Activated CD4-positive, alpha-beta T cell treated with anti-CD3 and anti-CD28 coated beads, Interleukin-2, amount 50 U/mL, for 48 hours (primary cell): Measurements from ENCODE around the gene PALM.
"Not testable (repeated sequence)": the region's sequence is repeated elsewhere in the genome, so short reads cannot be mapped to it uniquely, and the experiment has no call there.

ENCODE experiments used
- DNase-seq, 2 experiments: peaks; one replicate each; pipeline ENCODE4 v3.0.0-alpha.2; 2020

The PALM gene

DNA sequence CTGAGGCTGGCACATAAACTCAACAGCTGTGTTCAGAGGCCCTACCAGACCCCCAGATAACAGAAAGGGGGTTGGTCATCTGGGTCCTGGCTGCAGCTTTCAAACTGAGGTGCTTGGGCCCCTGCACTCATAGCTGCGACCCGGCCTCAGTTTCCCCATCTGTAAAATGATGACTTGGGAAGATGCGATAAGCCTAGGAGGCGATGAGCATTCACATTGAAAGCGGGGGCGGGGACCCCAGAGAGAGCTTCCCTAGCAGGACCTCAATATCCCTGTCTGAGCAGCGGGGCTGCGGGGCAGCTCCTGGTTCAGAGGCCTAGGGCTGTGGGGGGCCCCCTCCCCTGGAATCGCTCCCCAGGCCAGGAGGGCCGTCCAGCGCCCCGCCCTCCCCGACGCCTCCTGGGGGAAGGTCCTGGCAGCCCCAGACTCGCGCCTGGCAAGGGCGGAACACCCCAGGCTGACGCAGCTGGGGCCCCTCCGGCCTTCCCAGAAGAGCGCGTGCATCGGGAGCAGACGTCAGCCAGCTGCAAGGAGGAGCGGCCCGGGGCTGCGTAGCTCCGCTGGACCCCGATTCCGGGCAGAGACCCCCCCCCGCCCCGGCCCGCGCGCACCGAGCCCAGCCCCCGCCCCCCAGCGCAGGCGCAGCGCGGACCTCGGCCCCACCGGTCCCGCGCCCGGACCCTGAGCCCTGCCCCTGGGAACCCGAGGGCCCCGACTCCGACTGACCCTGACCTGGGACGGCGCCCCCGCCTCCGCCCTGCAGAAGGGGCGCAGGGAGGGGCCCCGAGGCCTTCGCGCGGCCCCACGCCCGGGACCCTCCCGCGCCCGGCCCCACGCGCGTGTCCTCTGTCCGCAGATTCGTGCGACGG, 29.1 kb upstream of the PALM start:
- peak; percentile 48 to 60 for DNase-seq

DNA sequence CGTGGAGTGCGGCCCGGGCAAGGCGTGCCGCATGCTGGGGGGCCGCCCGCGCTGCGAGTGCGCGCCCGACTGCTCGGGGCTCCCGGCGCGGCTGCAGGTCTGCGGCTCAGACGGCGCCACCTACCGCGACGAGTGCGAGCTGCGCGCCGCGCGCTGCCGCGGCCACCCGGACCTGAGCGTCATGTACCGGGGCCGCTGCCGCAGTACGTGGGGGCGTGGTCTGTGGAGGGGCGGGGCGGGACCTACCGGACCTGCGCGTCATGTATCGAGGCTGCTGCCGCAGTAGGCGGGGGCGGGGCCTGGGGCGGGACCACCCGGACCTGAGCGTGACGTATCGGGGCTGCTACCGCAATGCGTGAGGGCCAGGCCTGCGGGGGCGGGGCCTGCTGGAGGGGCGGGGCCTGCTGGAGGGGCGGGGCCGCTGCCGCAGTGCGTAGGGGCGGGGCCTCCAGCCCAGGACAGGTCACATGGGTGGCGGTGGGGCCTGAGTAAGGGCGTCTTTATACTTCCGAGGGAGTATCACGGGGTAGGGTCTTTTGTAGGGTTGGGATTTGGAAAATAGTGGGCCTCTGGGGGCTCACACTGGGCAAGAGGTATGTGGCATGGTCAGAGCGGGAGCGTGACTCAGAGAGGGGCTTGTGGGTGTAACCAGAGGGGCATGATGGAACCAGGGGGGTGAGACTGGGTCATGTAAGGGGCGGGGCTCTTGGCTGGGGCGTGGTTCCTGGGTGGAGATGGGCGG, 28.3 kb upstream of the PALM start:
- peak; percentile 100 for DNase-seq

DNA sequence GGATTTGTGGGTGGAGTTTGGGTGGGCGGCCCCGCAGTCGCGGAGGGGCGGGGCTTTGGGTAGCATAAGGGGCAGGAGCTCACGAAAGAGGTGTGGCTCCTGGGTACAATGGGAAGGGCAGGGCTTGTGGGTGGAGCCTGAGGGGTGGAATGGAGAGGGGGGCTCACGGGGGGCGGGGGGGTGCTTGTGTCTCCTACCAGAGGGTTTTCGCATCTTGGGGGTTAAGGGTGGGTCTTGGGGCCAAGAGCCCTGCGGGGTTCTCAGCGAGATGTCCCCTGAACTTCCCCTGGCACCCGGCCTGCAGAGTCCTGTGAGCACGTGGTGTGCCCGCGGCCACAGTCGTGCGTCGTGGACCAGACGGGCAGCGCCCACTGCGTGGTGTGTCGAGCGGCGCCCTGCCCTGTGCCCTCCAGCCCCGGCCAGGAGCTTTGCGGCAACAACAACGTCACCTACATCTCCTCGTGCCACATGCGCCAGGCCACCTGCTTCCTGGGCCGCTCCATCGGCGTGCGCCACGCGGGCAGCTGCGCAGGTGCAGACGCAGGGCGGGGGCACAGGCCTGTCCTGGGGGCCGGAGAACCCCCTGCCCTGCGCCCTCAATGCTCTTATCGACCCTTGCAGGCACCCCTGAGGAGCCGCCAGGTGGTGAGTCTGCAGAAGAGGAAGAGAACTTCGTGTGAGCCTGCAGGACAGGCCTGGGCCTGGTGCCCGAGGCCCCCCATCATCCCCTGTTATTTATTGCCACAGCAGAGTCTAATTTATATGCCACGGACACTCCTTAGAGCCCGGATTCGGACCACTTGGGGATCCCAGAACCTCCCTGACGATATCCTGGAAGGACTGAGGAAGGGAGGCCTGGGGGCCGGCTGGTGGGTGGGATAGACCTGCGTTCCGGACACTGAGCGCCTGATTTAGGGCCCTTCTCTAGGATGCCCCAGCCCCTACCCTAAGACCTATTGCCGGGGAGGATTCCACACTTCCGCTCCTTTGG, 27.4 kb upstream of the PALM start:
- DNase-seq: peak in 1 of 2 experiments; percentile 19

DNA sequence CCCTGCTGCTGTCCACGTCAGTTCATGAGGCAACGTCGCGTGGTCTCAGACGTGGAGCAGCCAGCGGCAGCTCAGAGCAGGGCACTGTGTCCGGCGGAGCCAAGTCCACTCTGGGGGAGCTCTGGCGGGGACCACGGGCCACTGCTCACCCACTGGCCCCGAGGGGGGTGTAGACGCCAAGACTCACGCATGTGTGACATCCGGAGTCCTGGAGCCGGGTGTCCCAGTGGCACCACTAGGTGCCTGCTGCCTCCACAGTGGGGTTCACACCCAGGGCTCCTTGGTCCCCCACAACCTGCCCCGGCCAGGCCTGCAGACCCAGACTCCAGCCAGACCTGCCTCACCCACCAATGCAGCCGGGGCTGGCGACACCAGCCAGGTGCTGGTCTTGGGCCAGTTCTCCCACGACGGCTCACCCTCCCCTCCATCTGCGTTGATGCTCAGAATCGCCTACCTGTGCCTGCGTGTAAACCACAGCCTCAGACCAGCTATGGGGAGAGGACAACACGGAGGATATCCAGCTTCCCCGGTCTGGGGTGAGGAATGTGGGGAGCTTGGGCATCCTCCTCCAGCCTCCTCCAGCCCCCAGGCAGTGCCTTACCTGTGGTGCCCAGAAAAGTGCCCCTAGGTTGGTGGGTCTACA, 25.9 kb upstream of the PALM start:
- no peak for DNase-seq

DNA sequence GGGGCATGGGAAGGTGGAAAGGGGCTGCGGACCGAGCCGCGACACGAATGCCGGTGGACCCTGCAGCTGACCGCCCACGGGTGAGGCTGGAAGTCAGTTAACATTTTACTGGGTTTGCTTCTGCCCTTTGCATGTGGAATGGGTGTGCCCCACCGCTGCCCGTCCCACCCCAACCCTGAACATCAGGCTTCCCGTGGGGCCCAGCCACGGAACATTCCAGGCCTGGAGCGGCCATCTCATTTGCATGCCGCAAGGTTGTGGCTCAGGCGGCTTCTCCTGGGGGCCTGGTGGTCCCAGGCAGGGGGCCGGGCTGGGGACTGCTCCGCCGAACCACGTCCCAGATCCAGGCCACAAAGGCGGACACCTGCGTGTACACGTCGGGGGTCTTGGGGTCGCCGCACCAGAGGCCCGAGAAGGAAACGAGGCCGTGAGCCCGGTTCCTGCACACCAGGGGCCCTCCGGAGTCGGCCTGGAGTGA, 23.2 kb upstream of the PALM start:
- DNase-seq: no peak

DNA sequence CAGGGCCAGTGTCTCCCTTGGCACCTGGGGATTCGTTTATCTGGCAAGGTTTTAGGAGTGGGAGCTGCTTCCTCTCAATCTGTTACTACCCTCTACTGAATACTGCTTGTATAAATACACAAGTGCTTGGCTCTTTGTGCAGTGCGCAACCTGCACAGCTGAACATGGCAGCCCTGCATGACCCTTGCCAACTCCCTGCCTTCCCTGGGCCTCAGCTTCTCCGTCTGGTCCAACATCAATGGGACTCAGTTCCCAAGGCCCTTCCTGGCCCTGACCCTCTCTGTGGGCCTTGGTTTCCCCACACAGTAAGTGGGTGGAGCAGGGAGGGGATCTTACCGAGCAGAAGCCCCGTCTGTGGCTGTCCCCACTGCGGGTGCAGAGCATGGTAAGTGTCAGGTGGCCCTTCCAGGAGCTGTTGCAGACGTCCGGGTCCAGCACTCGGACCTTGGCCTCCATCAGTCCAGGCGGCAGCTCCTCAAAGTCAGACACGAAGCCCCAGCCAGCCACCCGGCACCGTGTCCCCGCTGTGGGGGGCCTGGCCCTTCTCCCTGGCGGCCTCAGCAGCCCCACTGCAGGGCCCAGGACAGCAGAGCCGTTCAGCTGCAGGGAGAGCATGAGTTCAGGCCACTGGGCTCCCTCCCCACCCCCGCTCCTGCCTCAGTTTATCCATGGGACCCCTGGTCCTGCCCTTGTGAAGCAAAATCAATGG, 22.0 kb upstream of the PALM start:
- DNase-seq: no peak

DNA sequence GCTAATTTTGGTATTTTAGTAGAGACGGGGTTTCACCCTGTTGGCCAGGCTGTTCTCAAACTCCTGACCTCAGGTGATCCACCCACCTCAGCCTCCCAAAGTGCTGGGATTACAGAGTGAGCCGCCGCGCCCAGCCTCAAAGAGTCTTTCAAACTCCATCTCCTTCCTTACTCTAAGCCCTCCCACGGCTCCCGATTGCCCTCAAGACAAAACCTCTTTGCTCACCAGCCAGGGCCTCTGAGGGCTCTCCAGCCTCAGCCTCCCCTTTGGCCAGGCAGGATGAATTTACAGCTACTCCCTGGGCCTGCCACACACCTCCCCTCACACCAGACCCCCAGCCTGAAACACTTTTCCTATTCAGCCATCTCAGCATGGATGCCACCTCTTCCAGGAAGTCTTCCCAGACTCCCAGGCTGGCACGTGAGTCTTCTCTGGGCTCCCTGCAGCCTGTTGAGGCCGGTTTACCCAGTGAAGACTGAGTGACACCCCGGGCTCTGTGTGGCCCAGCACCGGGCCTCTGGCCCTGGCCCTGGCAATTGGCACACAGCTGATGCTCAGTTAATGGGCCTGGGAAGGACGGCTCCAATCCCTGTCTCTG, 21.1 kb upstream of the PALM start:
- DNase-seq: no peak

DNA sequence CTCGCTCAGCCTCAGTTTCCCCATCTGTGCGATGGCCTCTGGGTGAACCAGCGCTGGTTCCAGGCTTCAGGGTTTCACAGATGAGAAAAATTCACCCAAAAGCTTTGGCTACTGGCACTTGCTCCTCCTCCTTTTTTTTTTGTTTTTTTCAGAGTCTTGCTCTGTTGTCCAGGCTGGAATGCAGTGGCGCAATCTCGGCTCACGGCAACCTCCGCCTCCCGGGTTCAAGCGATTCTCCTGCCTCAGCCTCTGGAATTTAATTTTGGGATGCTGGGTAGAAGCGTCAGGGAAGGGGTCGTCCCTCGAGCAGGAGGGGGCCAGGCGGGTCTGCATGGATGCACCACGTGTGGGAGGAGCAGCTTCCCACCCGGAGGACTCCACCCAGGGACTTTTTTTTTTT, 20.5 kb upstream of the PALM start:
- DNase-seq: no peak

DNA sequence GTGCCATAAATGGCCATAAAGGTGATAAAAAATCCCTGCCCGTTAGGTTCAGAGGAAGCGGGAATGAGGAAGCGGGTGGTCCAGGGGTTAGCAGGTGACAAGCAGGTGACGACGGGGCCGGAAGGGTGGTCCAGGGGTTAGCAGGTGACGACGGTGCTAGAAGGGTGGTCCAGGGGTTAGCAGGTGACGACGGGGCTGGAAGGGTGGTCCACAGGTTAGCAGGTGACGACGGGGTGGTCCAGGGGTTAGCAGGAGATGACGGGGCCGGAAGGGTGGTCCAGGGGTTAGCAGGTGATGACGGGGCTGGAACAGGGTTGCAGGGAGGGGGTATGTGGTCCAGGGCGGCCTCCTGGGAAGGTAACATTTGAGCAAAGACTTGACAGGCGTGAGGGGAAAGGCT, 19.7 kb upstream of the PALM start:
- no peak for DNase-seq

DNA sequence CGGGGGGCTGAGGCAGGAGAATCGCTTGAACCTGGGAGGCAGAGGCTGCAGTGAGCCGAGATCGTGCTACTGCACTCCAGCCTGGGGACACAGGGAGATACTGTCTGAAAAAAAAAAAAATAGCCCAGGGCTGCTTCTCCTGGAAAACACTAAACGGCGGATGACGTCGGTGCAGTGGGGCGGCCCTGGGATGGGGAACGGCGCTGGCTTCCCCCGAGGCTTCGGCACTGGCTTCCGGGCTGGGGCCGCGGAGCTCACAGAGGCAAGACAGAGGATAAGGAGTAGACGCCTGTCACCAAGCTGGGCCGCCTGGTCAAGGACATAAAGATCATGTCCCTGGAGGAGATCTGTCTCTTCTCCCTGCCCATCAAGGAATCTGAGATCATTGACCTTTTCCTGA, 18.5 kb upstream of the PALM start:
- DNase-seq: no peak

DNA sequence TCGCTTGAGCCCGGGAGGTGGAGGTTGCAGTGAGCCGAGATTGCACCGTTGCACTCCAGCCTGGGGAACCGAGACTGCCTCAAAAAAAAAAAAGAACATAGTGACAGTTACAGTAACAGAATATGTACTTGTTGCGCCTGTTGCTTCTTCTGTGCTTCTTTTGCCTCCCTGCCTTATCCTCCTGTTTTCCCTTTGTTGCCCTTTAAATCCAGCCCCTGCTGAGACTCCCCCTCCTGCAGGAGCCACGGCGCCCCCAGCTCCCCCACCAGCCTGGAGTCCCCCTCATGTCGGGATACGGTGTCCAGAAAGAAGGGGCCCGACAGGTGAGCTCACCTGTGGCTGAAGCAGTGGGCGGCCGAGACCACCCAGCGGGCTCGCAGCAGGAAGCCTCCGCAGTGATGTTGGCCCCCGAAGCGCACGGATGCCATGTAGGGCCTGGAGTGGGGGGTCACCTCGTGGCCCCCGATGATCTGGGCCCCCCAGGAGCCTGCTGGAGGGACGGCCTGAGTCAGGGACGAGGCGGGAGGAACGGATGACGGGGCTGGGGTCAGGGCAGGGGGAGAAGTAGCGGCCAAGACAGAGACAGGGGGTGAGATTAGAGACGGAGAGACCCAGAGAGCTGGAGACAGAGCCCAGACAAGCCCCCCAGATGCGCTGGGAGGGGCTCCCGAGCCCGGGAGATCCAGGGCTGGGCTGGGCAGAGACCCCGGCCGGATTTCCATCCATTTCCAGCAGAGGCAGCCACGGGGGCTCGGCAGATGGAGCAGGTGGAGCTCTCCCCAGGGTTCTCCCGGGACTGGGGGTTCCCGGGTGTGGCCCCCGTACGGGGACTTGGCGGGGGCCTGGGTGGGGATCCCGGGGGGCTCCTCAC, 14.0 kb upstream of the PALM start:
- no peak for DNase-seq

DNA sequence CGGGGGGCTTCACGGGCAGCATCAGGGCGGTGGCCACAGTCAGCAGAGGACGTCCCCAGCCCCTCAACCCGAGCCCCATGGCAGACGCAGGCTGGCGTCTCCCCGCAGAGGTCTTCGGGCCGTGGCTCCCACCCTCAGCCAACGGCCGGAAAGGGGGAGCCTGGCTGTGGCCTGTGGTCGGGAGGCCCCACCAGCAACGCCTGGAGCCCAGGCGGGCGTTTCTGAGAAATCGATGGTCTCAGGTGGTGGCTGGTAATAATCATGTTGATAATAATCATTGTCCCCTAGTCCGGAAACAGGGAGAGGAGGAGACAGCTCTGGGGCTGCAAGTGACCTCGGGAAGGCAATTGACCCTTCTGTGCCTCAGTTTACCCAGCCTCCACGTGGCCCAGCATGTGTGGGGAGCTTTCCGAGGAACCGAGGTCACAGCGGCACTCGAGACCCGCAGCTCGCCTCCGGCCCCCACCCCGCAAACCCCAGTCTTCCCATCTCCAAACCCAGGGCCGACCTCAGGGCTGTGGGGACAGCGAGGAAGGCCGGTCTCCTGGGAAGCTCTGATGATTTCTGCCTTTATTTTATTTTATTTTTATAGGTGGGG, 13.3 kb upstream of the PALM start, which contains the start of gene PRSS57:
PRSS57 (minus strand) TSS at position 101 of the 598 bp plus-strand sequence; CDS start at position 79, 22 bp downstream.
- no peak for DNase-seq

DNA sequence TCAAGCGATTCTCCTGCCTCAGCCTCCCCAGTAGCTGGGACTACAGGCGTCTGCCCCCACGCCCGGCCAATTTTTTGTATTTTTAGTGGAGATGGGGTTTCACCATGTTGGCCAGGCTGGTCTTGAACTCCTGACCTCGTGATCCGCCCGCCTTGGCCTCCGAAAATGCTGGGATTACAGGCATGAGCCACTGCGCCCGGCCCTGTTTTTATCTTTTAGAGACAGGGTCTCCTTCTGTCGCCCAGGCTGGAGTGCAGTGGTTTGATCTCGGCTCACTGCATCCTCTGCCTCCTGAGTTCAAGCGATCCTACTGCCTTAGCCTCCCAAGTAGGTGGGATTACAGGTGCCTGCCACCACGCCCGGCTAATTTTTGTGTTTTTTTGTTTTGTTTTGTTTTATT, 10.2 kb upstream of the PALM start:
- not testable (repeated sequence) for DNase-seq

DNA sequence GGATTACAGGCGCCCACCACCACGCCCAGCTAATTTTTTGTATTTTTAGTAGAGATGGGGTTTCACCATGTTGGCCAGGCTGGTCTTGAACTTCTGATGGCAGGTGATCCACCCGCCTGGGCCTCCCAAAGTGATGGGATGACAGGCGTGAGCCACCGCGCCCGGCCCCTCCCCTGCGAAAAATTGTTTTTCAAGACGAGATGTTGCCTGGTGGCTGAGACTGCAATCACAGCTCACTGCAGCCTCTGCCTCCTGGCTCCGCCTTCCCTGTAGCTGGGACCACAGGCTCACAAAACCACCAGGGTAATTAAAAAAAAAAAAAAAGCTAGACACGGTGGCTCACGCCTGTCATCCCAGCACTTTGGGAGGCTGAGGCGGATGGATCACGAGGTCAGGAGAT, 8.8 kb upstream of the PALM start:
- not testable (repeated sequence) for DNase-seq

DNA sequence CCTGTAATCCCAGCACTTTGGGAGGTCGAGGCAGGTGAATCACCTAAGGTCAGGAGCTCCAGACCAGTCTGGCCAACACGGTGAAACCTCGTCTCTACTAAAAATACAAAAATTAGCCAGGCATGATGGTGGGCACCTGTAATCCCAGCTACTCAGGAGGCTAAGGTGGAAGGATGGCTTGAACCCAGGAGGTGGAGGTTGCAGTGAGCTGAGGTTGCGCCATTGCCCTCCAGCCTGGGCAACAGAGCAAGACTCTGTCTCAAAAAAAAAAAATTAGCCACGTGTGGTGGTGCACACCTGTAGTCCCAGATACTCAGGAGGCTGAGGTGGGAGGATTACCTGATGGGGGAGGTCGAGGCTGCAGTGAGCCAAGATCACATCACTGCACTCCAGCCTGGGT, 5.9 kb upstream of the PALM start:
- DNase-seq: not testable (repeated sequence)

DNA sequence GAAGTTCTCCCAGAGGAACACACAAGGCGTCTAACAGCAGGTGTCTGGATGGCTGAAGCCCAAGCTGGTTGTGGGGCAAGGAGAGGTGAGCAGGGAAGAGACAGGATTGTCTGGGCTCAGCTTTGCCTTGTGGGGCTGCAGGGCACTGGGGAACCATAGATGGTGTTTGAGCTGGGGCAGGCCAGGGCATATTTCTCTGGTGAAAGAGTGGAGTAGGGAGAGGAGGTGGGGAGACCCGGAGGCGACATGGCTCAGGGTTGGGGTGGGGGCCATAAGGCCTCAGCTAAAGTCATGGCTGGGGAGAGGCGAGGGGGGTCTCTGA, 5.4 kb upstream of the PALM start:
- no peak for DNase-seq

DNA sequence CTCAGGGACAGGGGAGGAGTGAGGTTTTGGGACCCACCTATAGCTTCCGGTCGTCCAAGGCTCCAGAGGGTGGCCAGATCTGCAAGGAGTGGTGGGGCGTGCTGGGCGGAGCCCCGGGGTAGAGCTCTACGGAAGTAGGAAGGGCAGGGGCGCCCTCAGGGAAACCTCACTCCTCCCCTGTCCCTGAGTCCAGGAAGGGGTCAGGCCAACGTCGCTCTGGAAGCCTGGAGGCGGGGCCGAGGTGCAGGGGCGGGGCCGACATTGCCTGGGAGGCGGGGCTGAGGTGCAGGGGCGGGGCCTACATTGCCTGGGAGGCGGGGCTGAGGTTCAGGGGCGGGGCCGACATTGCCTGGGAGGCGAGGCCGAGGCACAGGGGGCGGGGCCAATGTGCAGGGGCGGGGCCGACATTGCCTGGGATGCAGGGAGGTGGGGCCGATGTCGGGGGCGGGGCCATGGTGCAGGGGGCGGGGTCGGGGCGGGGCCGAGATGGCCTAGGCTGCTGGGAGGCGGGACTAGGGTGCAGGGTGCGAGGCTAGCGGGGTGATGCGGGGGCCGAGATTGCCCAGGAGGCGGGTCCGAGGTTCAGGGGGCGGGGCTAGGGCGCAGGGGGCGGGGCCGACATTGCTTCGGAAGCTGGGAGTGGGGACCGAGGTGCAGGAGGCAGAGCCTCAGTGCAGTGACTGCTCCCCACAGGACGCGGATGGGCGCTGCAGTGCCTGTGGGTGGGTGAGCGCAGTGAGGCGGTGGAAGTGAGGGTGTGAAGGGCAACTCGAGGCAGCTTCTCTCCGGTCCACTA, 4.9 kb upstream of the PALM start:
- DNase-seq: peak; percentile 65 to 66

DNA sequence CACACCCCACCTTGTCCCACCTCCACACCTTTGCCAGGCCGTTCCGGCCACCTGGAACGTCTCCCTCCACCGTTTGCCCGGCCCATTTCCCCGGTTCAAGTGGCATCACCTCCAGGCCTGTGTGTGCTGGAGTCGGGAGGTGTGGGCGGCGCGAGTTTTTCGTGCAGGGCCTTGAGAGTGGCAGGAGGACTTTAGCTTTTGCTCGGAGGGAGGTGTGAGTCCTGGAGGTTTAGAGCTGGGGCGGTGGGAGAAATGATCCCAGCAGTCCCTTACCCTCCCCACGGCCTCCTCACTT, 4.3 kb upstream of the PALM start:
- no peak for DNase-seq
